Measurements from ENCODE around the gene RUNX1. TPM values are rescaled to one million over a fixed set of nuclear protein-coding genes. Genes with fewer than 3 reads are reported as not detected.

RUNX1 gene
- total and polyA plus RNA-seq, 10 of the 15 experiments (the other 5 are each of a cell fraction or from before 2014, with no cell fraction given), result 0.90 to 15.2 (median 4.1) TPM

GRCh38 chr21:34766862-34767261 lies 282.2 kb downstream of the RUNX1 start:
- no peak overlapping the region for H3K27ac ChIP-seq (ENCODE audit: control insufficient read depth, insufficient read depth)

GRCh38 chr21:34765619-34766018 lies 283.5 kb downstream of the RUNX1 start:
- CTCF ChIA-PET, result interaction anchor here (1.0 kb wide), 1 partner anchor 125 kb away, joined by 3 read pairs; no protein-coding TSS in a partner anchor
- ATAC-seq, result no peak
- H3K27me3 ChIP-seq (replicated peaks in 1 of 2; ENCODE audit: control insufficient read depth in 2 of 2, insufficient read depth in 2 of 2, low read length in 1 of 2), result 0 out of 4 replicates have a peak, but pooled peaks cover 0 to 2% of the 10 kb centered on the region in 2 experiments
- POLR2A ChIA-PET, result no interaction called here
- no peaks in the 10 kb centered on the region for H3K79me2 ChIP-seq (ENCODE audit: control insufficient read depth, insufficient read depth, low read length)
- RAD21 ChIA-PET (ENCODE audit: unreplicated experiment), result interaction anchor here (1.3 kb wide), 1 partner anchor 19 kb away, joined by 7 read pairs; no protein-coding TSS in a partner anchor
- no peak overlapping the region for H3K9ac ChIP-seq (ENCODE audit: control insufficient read depth, insufficient read depth, low read length)
- H3K27ac ChIP-seq (ENCODE audit: control insufficient read depth, insufficient read depth), result no peak overlapping the region
- no peaks in the 10 kb centered on the region; the same call in 2 of the 3 replicates for H3K9me3 ChIP-seq (replicated peaks; ENCODE audit: control insufficient read depth, insufficient read depth, low read length)
- H3K36me3 ChIP-seq (ENCODE audit: control insufficient read depth in 2 of 2, insufficient read depth in 2 of 2, low read length in 1 of 2), result no peaks in the 10 kb centered on the region
- H2AFZ ChIP-seq (ENCODE audit: control insufficient read depth, low read depth, low read length), result no peak overlapping the region
- H3K4me3 ChIP-seq, result no peak overlapping the region
- no peaks in the 10 kb centered on the region for H4K20me1 ChIP-seq (ENCODE audit: control insufficient read depth, insufficient read depth)
- no peak overlapping the region for H3K4me2 ChIP-seq (ENCODE audit: control insufficient read depth, insufficient read depth)
- SMC1A ChIA-PET (ENCODE audit: uncharacterized antibody, unreplicated experiment), result interaction anchor here (0.6 to 1.1 kb wide), 3 partner anchors 44 to 1261 kb away, joined by 3 read pairs; no protein-coding TSS in a partner anchor
- H3K4me1 ChIP-seq (ENCODE audit: control insufficient read depth, insufficient read depth, low read length), result no peaks in the 10 kb centered on the region
- in situ Hi-C loops (cut with MboI), result no loop called here
- WGBS (ENCODE audit: insufficient coverage, insufficient replicate concordance, low lambda C conversion rate, missing lambda C conversion rate), result 48% methylated on average over 4 of the region's 4 CpGs
- intact Hi-C loops (cut with micrococcal nuclease; ENCODE audit: unreplicated experiment), result no loop called here
- no peak for DNase-seq (ENCODE audit: low read depth, low spot score)
- BruUV-seq (replicated peaks), result no TSS peak
- no peak for FAIRE-seq
- TF ChIP-seq BCLAF1 (IDR thresholded peaks at IDR 0.05) (no peak), GABPA (IDR thresholded peaks at IDR 0.05; ENCODE audit: low read depth) (no peak), POLR2A (IDR thresholded peaks at IDR 0.05; ENCODE audit: low read depth, low read length) (no peak), MAX (IDR thresholded peaks at IDR 0.05; ENCODE audit: low read depth, low read length) (no peak), BRCA1 (IDR thresholded peaks at IDR 0.05; ENCODE audit: low read depth, low read length) (no peak), E4F1 (IDR thresholded peaks at IDR 0.05; ENCODE audit: borderline replicate concordance, partially characterized antibody) (no peak), SREBF2 (IDR thresholded peaks at IDR 0.05; ENCODE audit: low read length) (no peak), RB1 (IDR thresholded peaks at IDR 0.05; ENCODE audit: borderline replicate concordance) (no peak), ASH2L (IDR thresholded peaks at IDR 0.05; ENCODE audit: borderline replicate concordance, low read depth) (no peak), PML (IDR thresholded peaks at IDR 0.05; ENCODE audit: low read length) (no peak)

More at GRCh38 chr21:34766862-34767261, 282.2 kb downstream of the RUNX1 start:
- TF ChIP-seq ZNF217 (IDR thresholded peaks at IDR 0.05) (no peak), DPF2 (IDR thresholded peaks at IDR 0.05) (no peak)
- ChIA-PET SMC1A (ENCODE audit: uncharacterized antibody, unreplicated experiment) (no interaction called here), RAD21 (ENCODE audit: unreplicated experiment) (no interaction called here), CTCF (no interaction called here), POLR2A (no interaction called here)
- Histone ChIP-seq H3K4me2 (ENCODE audit: control insufficient read depth, insufficient read depth) (no peak overlapping the region), H3K79me2 (ENCODE audit: control insufficient read depth, insufficient read depth, low read length) (no peaks in the 10 kb centered on the region), H3K9me3 (replicated peaks; ENCODE audit: control insufficient read depth, insufficient read depth, low read length) (no peaks in the 10 kb centered on the region; the same call in 2 of the 3 replicates), H4K20me1 (ENCODE audit: control insufficient read depth, insufficient read depth) (no peaks in the 10 kb centered on the region), H3K4me1 (ENCODE audit: control insufficient read depth, insufficient read depth, low read length) (no peaks in the 10 kb centered on the region), H3K36me3 (ENCODE audit: control insufficient read depth in 2 of 2, insufficient read depth in 2 of 2, low read length in 1 of 2) (no peaks in the 10 kb centered on the region), H3K27me3 (replicated peaks in 1 of 2; ENCODE audit: control insufficient read depth in 2 of 2, insufficient read depth in 2 of 2, low read length in 1 of 2) (no peaks in the 10 kb centered on the region), H3K9ac (ENCODE audit: control insufficient read depth, insufficient read depth, low read length) (no peak overlapping the region), H3K4me3 (no peak overlapping the region), H2AFZ (ENCODE audit: control insufficient read depth, low read depth, low read length) (no peak overlapping the region)
- WGBS (ENCODE audit: insufficient coverage, insufficient replicate concordance, low lambda C conversion rate, missing lambda C conversion rate), result 30% methylated on average over 3 of the region's 3 CpGs
- FAIRE-seq (no peak), ATAC-seq (no peak), DNase-seq (ENCODE audit: low read depth, low spot score) (no peak)
- intact Hi-C loops (cut with micrococcal nuclease; ENCODE audit: unreplicated experiment) (no loop called here), in situ Hi-C loops (cut with MboI) (no loop called here)
- no TSS peak for BruUV-seq (replicated peaks)

All from GM12878 (cell line).